WTC11 (cell line): ENCODE measurements around the gene FBXL7. TPM values are rescaled to one million over a fixed set of nuclear protein-coding genes. Genes with fewer than 3 reads are reported as not detected.

Experiments
- ATAC-seq: fragments of 200-7000 bp; cut with Tn5 transposase; 2 replicates; pipeline ENCODE4 v1.10.0; 2021; ENCODE audit warnings: mild to moderate bottlenecking, moderate library complexity
- CTCF ChIA-PET: fragments of 300-600 bp; sonication (Branson Sonifier 250); formaldehyde crosslinking; loops from one replicate; lab custom pipeline; 2021; ENCODE audit warnings: antibody characterized with exemption; lab: Charles Lee
- POLR2A ChIA-PET: fragments of 350-600 bp; sonication (Branson Sonifier 250); formaldehyde crosslinking; loops from one replicate; lab custom pipeline; 2021; ENCODE audit warnings: antibody characterized with exemption; lab: Charles Lee
- DNase-seq: peaks from one replicate; pipeline ENCODE4 v3.0.0; 2021; ENCODE audit warnings: low spot score
- H3K27ac Mint-ChIP-seq: 2 replicates; pipeline ENCODE4 v1.8.0; 2021; ENCODE audit warnings: mixed read lengths
- H3K27me3 Mint-ChIP-seq: 2 replicates; pipeline ENCODE4 v1.8.0; 2021; ENCODE audit warnings: low read depth, mild to moderate bottlenecking, moderate library complexity, mixed read lengths
- H3K36me3 Mint-ChIP-seq: 2 replicates; pipeline ENCODE4 v1.8.0; 2021; ENCODE audit warnings: mixed read lengths
- H3K4me1 Mint-ChIP-seq: 2 replicates; pipeline ENCODE4 v1.8.0; 2022; ENCODE audit warnings: mixed read lengths
- H3K4me3 Mint-ChIP-seq: 2 replicates; pipeline ENCODE4 v1.8.0; 2021; ENCODE audit warnings: mild to moderate bottlenecking, moderate library complexity, mixed read lengths
- H3K9me3 Mint-ChIP-seq: 2 replicates; pipeline ENCODE4 v1.8.0; 2021; ENCODE audit warnings: mixed read lengths
- ATF6 ChIP-seq: sonication (generic); formaldehyde crosslinking; IDR thresholded peaks from 2 replicates; pipeline ENCODE4 v1.8.1; 2023; ENCODE audit warnings: mild to moderate bottlenecking, missing genetic modification reagents
- CREB1 ChIP-seq: sonication (generic); formaldehyde crosslinking; IDR thresholded peaks from 2 replicates; pipeline ENCODE4 v1.8.0; 2023; ENCODE audit warnings: mild to moderate bottlenecking, missing genetic modification reagents
- FOXP1 ChIP-seq: sonication (generic); formaldehyde crosslinking; IDR thresholded peaks from 2 replicates; pipeline ENCODE4 v1.8.0; 2022; ENCODE audit warnings: missing genetic modification reagents, mild to moderate bottlenecking, moderate library complexity, borderline replicate concordance
- HMGXB4 ChIP-seq: sonication (generic); formaldehyde crosslinking; IDR thresholded peaks from 2 replicates; pipeline ENCODE4 v1.8.1; 2023; ENCODE audit warnings: mild to moderate bottlenecking, moderate library complexity, missing genetic modification reagents
- MYBL2 ChIP-seq: sonication (generic); formaldehyde crosslinking; IDR thresholded peaks from 2 replicates; pipeline ENCODE4 v1.8.1; 2023; ENCODE audit warnings: mild to moderate bottlenecking, moderate library complexity, missing genetic modification reagents
- NFATC4 ChIP-seq: fragments of 250-450 bp; sonication (Bioruptor Pico); IDR thresholded peaks from 2 replicates; pipeline ENCODE4 v1.9.0; 2021; ENCODE audit warnings: mild to moderate bottlenecking
- NR1H2 ChIP-seq: sonication (generic); formaldehyde crosslinking; IDR thresholded peaks from 2 replicates; pipeline ENCODE4 v1.9.0; 2021; ENCODE audit warnings: mild to moderate bottlenecking, moderate library complexity, missing genetic modification reagents
- NR2C2 ChIP-seq: sonication (generic); formaldehyde crosslinking; IDR thresholded peaks from 2 replicates; pipeline ENCODE4 v1.8.0; 2022; ENCODE audit warnings: mild to moderate bottlenecking, missing genetic modification reagents
- NR3C1 ChIP-seq: sonication (generic); formaldehyde crosslinking; conservative IDR thresholded peaks from 2 replicates; pipeline ENCODE4 v1.8.1; 2023; ENCODE audit warnings: low read depth, mild to moderate bottlenecking, missing genetic modification reagents
- SOX15 ChIP-seq: fragments of 250-450 bp; sonication (Bioruptor Pico); IDR thresholded peaks from 2 replicates; pipeline ENCODE4 v1.9.0; 2021; ENCODE audit warnings: mild to moderate bottlenecking
- TP53 ChIP-seq: sonication (generic); formaldehyde crosslinking; IDR thresholded peaks from 2 replicates; pipeline ENCODE4 v1.8.1; 2023; ENCODE audit warnings: mild to moderate bottlenecking, missing genetic modification reagents
- ZNF423 ChIP-seq: fragments of 250-450 bp; sonication (Bioruptor Pico); IDR thresholded peaks from 2 replicates; pipeline ENCODE4 v2.1.2; 2022; ENCODE audit warnings: mild to moderate bottlenecking, moderate library complexity
- ZNF532 ChIP-seq: fragments of 250-450 bp; sonication (Bioruptor Pico); IDR thresholded peaks from 2 replicates; pipeline ENCODE4 v1.9.0; 2021; ENCODE audit warnings: mild to moderate bottlenecking, borderline replicate concordance
- ZNF671 ChIP-seq: fragments of 250-450 bp; sonication (Bioruptor Pico); IDR thresholded peaks from 2 replicates; pipeline ENCODE4 v1.8.0; 2021; ENCODE audit warnings: mild to moderate bottlenecking
- total RNA-seq: library from RNA; stranded (reverse); gene quantifications from 3 replicates; pipeline ENCODE4 v1.2.3, GENCODE V29; 2021
- TF ChIP-seq, protein P1 (sequence below): sonication (generic); formaldehyde crosslinking; IDR thresholded peaks from 2 replicates; pipeline ENCODE4 v1.8.0; 2022; ENCODE audit warnings: mild to moderate bottlenecking, missing genetic modification reagents
- TF ChIP-seq, protein P2 (sequence below): sonication (generic); formaldehyde crosslinking; conservative IDR thresholded peaks from 2 replicates; pipeline ENCODE4 v1.8.1; 2022; ENCODE audit warnings: mild to moderate bottlenecking, missing genetic modification reagents
- TF ChIP-seq, protein P3 (sequence below): sonication (generic); formaldehyde crosslinking; IDR thresholded peaks from 2 replicates; pipeline ENCODE4 v1.8.0; 2023; ENCODE audit warnings: missing genetic modification reagents

Gene FBXL7
- total RNA-seq, 1 experiment from 2014 or later: 13.8 TPM

- TF ChIP-seq NR1H2 (CRISPR knock-in tag): no peak
- no peak for TF ChIP-seq NFATC4
- TF ChIP-seq, protein P1, sequence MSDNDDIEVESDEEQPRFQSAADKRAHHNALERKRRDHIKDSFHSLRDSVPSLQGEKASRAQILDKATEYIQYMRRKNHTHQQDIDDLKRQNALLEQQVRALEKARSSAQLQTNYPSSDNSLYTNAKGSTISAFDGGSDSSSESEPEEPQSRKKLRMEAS (CRISPR knock-in tag): no peak
- TF ChIP-seq, protein P2, sequence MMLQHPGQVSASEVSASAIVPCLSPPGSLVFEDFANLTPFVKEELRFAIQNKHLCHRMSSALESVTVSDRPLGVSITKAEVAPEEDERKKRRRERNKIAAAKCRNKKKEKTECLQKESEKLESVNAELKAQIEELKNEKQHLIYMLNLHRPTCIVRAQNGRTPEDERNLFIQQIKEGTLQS (CRISPR knock-in tag): no peak
- TF ChIP-seq ZNF671 (CRISPR knock-in tag): no peak
- no peak for TF ChIP-seq MYBL2 (CRISPR knock-in tag)
- TF ChIP-seq ZNF532 (CRISPR knock-in tag): no peak
- TF ChIP-seq ZNF423 (CRISPR knock-in tag): no peak
- TF ChIP-seq NR2C2 (CRISPR knock-in tag): no peak
These were observed 25.7 kb upstream of the FBXL7 start (continued) for GRCh38 chr5:15474143-15474719.

DNA sequence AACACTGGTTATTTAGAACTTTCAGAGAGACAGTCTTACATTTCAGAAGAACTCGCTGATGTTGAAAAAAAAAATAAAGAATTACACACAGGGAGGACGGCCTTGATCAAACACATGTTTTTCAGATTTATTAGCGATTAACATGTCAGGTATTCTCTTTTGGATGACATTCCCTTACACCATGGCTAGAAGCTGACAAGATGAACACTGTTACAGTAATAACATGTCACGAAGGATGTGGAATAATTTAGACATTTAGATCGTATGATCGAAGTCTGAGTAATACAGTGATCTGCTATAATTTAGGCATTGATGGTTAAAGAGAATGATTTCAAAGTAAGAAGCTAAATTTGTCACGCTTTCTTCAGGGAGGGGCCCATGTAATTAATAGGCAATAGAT, 24.6 kb upstream of the FBXL7 start:
- Mint-ChIP-seq H3K4me1 (no peaks in the 10 kb centered on the region), H3K4me3 (no peak overlapping the region), H3K27ac (no peak overlapping the region), H3K9me3 (peaks cover 23% of the 10 kb centered on the region), H3K27me3 (no peaks in the 10 kb centered on the region), H3K36me3 (peaks cover 9% of the 10 kb centered on the region)
- no peak for ATAC-seq
- TF ChIP-seq ATF6 (CRISPR knock-in tag) (no peak), HMGXB4 (CRISPR knock-in tag) (no peak), SOX15 (CRISPR knock-in tag) (no peak), TP53 (CRISPR knock-in tag) (no peak), NR3C1 (CRISPR knock-in tag) (no peak), CREB1 (CRISPR knock-in tag) (no peak), FOXP1 (CRISPR knock-in tag) (no peak)
- TF ChIP-seq, protein P1 (CRISPR knock-in tag): no peak
- TF ChIP-seq, protein P3, sequence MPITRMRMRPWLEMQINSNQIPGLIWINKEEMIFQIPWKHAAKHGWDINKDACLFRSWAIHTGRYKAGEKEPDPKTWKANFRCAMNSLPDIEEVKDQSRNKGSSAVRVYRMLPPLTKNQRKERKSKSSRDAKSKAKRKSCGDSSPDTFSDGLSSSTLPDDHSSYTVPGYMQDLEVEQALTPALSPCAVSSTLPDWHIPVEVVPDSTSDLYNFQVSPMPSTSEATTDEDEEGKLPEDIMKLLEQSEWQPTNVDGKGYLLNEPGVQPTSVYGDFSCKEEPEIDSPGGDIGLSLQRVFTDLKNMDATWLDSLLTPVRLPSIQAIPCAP: no peak
- POLR2A ChIA-PET: no interaction called here
- CTCF ChIA-PET: no interaction called here
- no peak for DNase-seq
